Body of pancreas (tissue), 4 donors: ENCODE measurements around the gene DHRS12. TPM values are rescaled to one million over a fixed set of nuclear protein-coding genes. Genes with fewer than 3 reads are reported as not detected.
A peak's percentile ranks its signal among the peaks of the same experiment; 100 is the strongest.

Source experiments
- ATAC-seq: fragments of 150-250 bp; one replicate; pipeline ENCODE4 v1.9.1; 2016
- DNase-seq, 4 donors: peaks; one replicate each; pipeline ENCODE4 v3.0.0-alpha.2; 2019
- H3K27ac ChIP-seq, 4 donors: fragments of 200-600 bp; sonication (generic); 1 replicate in 3 of 4; 2 replicates in 1 of 4; pipeline versions ENCODE4 v1.5.1 to v1.6.1; 2016 to 2019; ENCODE audit warnings: mild to moderate bottlenecking in 1 of 4, mixed read lengths in 1 of 4, moderate library complexity in 1 of 4
- H3K27me3 ChIP-seq, 2 donors: fragments of 200-600 bp; sonication (generic); one replicate each; pipeline ENCODE4 v1.6.0; 2016; ENCODE audit warnings: mild to moderate bottlenecking in 1 of 2
- H3K36me3 ChIP-seq, 2 donors: fragments of 200-600 bp; sonication (generic); replicated peaks in 1 of 2; 2 replicates each; pipeline ENCODE4 v1.5.1; 2016; ENCODE audit warnings: low read depth in 2 of 2; ENCODE audit not compliant: insufficient read depth in 1 of 2
- H3K4me1 ChIP-seq: fragments of 200-600 bp; sonication (generic); one replicate; pipeline ENCODE4 v1.6.0; 2016
- H3K4me3 ChIP-seq, 2 donors: fragments of 200-600 bp; sonication (generic); 1 replicate in 1 of 2; 2 replicates in 1 of 2; pipeline ENCODE4 v1.5.1; 2016 to 2019
- H3K9me3 ChIP-seq, 3 donors: fragments of 200-600 bp; sonication (generic); 1 replicate in 2 of 3; 2 replicates in 1 of 3; pipeline ENCODE4 v1.5.1; 2016
- POLR2A ChIP-seq, 3 donors: fragments of 450-650 bp; IDR thresholded peaks; one replicate each; pipeline ENCODE4 v1.6.1; 2016; ENCODE audit warnings: antibody characterized with exemption in 3 of 3, mild to moderate bottlenecking in 2 of 3
- WGBS, 2 donors: methylation state at CpG; one replicate each; pipeline ENCODE4 v1.1.5; 2017; 5-methylcytosine and 5-hydroxymethylcytosine counted together
- intact Hi-C: fragments of 100-400 bp; cut with DNase I; formaldehyde crosslinking; loops from one replicate; pipeline ENCODE4 v1.15.1; 2023
- total RNA-seq, 2 donors: library from RNA; depleted of rRNA; stranded (reverse); fragments of >200 nt; gene quantifications; one replicate each; pipeline ENCODE4 v1.1.0, GENCODE V29; 2016
- TF ChIP-seq, protein P1 (sequence below), 7 experiments: fragments of 450-650 bp in 4 of 7; fragments of 200-600 bp in 3 of 7; sonication (generic) in 3 of 7; IDR thresholded peaks; one replicate each; pipeline ENCODE4 v1.5.1; 2016 to 2019; ENCODE audit warnings: antibody characterized with exemption in 7 of 7

Gene DHRS12
- total RNA-seq, 2 donors from 2014 or later: 4.0 to 38.7 TPM

DNA sequence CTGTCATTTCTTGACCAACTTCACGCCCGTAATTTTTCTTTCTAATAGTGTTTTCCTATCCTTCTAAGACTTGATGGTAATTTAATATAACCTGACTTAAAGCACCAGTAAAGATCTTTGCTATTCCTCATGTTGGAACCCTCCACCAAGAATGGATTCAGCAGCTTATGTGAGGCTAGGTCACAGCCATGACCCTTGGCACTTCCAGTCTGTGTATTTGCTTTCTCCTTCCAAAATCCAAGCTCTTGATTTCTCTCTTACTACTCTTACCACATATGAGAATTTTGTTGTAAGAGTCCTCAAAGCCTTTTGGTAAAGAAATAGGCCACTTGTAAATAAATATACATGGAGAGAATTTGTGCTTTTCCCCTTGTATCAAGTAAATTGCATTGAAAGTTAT lies 61.4 kb downstream of the DHRS12 start:
- intact Hi-C loops: no loop called here
- WGBS, 2 donors: 91 to 98% methylated on average over 2 of the region's 2 CpGs
- no peak for TF ChIP-seq POLR2A (IDR thresholded peaks at IDR 0.05)
- TF ChIP-seq, protein P1, sequence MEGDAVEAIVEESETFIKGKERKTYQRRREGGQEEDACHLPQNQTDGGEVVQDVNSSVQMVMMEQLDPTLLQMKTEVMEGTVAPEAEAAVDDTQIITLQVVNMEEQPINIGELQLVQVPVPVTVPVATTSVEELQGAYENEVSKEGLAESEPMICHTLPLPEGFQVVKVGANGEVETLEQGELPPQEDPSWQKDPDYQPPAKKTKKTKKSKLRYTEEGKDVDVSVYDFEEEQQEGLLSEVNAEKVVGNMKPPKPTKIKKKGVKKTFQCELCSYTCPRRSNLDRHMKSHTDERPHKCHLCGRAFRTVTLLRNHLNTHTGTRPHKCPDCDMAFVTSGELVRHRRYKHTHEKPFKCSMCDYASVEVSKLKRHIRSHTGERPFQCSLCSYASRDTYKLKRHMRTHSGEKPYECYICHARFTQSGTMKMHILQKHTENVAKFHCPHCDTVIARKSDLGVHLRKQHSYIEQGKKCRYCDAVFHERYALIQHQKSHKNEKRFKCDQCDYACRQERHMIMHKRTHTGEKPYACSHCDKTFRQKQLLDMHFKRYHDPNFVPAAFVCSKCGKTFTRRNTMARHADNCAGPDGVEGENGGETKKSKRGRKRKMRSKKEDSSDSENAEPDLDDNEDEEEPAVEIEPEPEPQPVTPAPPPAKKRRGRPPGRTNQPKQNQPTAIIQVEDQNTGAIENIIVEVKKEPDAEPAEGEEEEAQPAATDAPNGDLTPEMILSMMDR (IDR thresholded peaks at IDR 0.05): no peak
- H3K9me3 ChIP-seq: no peaks in the 10 kb centered on the region
- no peak for DNase-seq
- no peak overlapping the region for H3K4me3 ChIP-seq
- H3K4me1 ChIP-seq: peaks cover 50% of the 10 kb centered on the region
- no peaks in the 10 kb centered on the region for H3K36me3 ChIP-seq
- no peaks in the 10 kb centered on the region for H3K27me3 ChIP-seq
- peak overlapping the region in 1 of 4 donors; percentile 11 for H3K27ac ChIP-seq
- no peak for ATAC-seq

DNA sequence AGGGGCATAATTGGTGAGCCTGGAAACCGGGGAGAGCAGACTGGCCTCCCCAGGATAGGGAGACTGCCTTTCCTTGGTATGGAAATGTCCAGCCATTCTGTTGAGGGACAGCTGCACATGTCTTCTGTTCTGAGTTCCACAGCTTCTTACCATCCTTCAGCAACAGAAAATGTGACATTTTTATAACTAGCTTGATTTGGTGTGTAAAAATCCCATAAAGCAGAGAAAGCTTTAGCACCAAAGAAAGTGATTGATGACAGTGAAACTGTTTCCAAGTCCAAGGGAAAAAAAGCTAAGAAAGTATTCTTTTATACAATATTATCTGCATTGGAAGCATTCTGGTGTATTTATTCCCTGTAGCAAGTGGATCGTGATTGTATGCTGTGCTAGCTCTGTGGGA lies 61.9 kb downstream of the DHRS12 start:
- peaks cover 45% of the 10 kb centered on the region for H3K4me1 ChIP-seq
- no peak for DNase-seq
- ATAC-seq: no peak
- no peaks in the 10 kb centered on the region for H3K36me3 ChIP-seq
- 81% methylated on average over 2 of the region's 2 CpGs for WGBS, 2 donors
- no peaks in the 10 kb centered on the region for H3K27me3 ChIP-seq
- H3K9me3 ChIP-seq: no peaks in the 10 kb centered on the region
- peak overlapping the region in 1 of 4 donors; percentile 19 for H3K27ac ChIP-seq
- intact Hi-C loops: no loop called here
- no peak overlapping the region for H3K4me3 ChIP-seq
- no peak for TF ChIP-seq POLR2A (IDR thresholded peaks at IDR 0.05)
- TF ChIP-seq, protein P1 (IDR thresholded peaks at IDR 0.05): no peak

DNA sequence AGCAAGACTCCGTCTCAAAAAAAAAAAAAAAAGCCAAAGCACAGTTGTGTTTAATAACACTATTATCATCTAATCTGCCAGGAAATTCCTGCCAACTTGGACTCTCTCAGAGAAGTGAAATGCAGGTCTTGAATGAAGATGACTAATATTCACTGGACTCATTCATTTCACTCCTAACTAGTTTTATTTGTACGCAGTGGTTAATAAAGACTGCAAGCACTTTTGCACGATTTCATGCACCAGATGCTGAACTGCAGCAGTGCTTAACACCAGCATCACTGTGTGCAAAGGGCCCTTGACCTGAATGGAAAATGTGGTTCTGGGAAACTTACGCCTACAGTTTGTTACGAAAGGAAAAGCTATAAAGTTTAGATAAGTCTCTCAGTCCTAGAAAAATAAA lies 63.3 kb downstream of the DHRS12 start:
- Histone ChIP-seq H3K27ac (peak overlapping the region in 2 of 4 donors; percentile 19 to 53), H3K36me3 (no peaks in the 10 kb centered on the region), H3K9me3 (no peaks in the 10 kb centered on the region), H3K4me1 (peaks cover 33% of the 10 kb centered on the region), H3K4me3 (no peak overlapping the region), H3K27me3 (no peaks in the 10 kb centered on the region)
- TF ChIP-seq POLR2A (IDR thresholded peaks at IDR 0.05): no peak
- TF ChIP-seq, protein P1 (IDR thresholded peaks at IDR 0.05): no peak
- DNase-seq (no peak), ATAC-seq (peak; percentile 13)
- WGBS, 2 donors: 54 to 66% methylated on average over 5 of the region's 5 CpGs
- intact Hi-C loops: no loop called here

DNA sequence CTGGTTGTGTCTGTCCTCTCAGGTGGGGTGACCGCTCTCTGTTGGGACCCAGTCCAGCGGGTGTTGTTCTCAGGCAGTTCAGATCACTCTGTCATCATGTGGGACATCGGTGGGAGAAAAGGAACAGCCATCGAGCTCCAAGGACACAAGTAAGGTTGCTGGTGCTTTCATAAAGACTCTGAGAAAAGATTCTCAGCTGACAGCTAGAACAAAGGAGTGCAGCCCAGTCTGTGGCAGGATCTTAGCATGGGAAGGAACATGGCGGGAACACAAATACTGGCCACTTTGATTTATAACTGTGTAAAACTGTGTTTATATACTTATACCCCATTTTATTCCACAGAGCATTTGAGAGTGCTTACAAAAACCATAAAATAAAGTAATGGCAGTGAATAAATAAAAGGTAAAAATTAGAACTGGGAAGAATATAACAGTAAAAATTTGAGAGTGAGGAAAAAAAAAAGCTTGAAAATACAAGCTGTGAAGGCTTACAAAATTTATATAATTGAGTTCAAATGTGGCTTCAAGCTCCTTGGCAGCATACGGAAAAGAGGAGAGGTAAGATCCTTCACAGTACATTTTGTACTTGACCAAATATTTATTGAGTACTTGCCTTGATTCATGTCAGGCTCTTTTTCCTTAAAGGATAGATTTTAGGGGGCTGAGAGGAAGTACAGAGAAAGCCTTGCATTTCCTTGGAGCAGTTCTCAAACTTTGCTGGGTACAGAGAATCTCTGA lies 64.8 kb downstream of the DHRS12 start:
- H3K4me3 ChIP-seq: no peak overlapping the region
- no peak for ATAC-seq
- no peaks in the 10 kb centered on the region for H3K36me3 ChIP-seq
- H3K27ac ChIP-seq: peak overlapping the region in 2 of 4 donors; percentile 1 to 53
- no peaks in the 10 kb centered on the region for H3K9me3 ChIP-seq
- H3K4me1 ChIP-seq: peaks cover 23% of the 10 kb centered on the region
- WGBS, 2 donors: 79 to 84% methylated on average over 6 of the region's 6 CpGs
- intact Hi-C loops: no loop called here
- no peak for DNase-seq
- no peaks in the 10 kb centered on the region for H3K27me3 ChIP-seq
- no peak for TF ChIP-seq POLR2A (IDR thresholded peaks at IDR 0.05)
- TF ChIP-seq, protein P1 (IDR thresholded peaks at IDR 0.05): no peak
